Activated B cell treated with CpG ODN at 0.5 μM for 24 hours (primary cell): ENCODE results near the gene HABP4. TPM values are rescaled to one million over a fixed set of nuclear protein-coding genes. Genes with fewer than 3 reads are reported as not detected.

Experiments used
- ATAC-seq: fragments of 200-7000 bp; cut with Tn5 transposase; one replicate; pipeline ENCODE4 v1.10.0; 2021; ENCODE audit warnings: low read depth, mild to moderate bottlenecking, moderate library complexity
- CTCF ChIA-PET: fragments of 350-600 bp; sonication (Branson Sonifier 250); formaldehyde crosslinking; loops from one replicate; lab custom pipeline; 2021; ENCODE audit warnings: antibody characterized with exemption; lab: Charles Lee
- POLR2A ChIA-PET: fragments of 350-600 bp; sonication (Branson Sonifier 250); formaldehyde crosslinking; loops from one replicate; lab custom pipeline; 2021; ENCODE audit warnings: antibody characterized with exemption; lab: Charles Lee
- DNase-seq: peaks from one replicate; pipeline ENCODE4 v3.0.0; 2022
- H3K27ac Mint-ChIP-seq: one replicate; pipeline ENCODE4 v1.8.0; 2020; ENCODE audit warnings: mixed read lengths
- H3K27me3 Mint-ChIP-seq: one replicate; pipeline ENCODE4 v1.8.0; 2021; ENCODE audit warnings: mixed read lengths
- H3K36me3 Mint-ChIP-seq: one replicate; pipeline ENCODE4 v1.8.0; 2021; ENCODE audit warnings: low read depth, mixed read lengths
- H3K4me1 Mint-ChIP-seq: one replicate; pipeline ENCODE4 v1.8.0; 2021; ENCODE audit warnings: mixed read lengths
- H3K4me3 Mint-ChIP-seq: one replicate; pipeline ENCODE4 v1.8.0; 2020; ENCODE audit warnings: mild to moderate bottlenecking, mixed read lengths
- H3K9me3 Mint-ChIP-seq: one replicate; pipeline ENCODE4 v1.8.0; 2020; ENCODE audit warnings: mixed read lengths
- intact Hi-C: fragments of 100-400 bp; cut with micrococcal nuclease; formaldehyde crosslinking; loops from one replicate; pipeline ENCODE4 v1.15.1; 2024
- total RNA-seq: library from RNA; stranded (reverse); gene quantifications from 2 replicates; pipeline ENCODE4 v1.2.3, GENCODE V29; 2022
- TF ChIP-seq, protein P1 (sequence below): fragments of 200-600 bp; IDR thresholded peaks from one replicate; pipeline ENCODE4 v1.8.0; 2022; ENCODE audit warnings: antibody characterized with exemption, mild to moderate bottlenecking

The HABP4 gene
- total RNA-seq, 1 donor from 2014 or later = 8.1 TPM

- ATAC-seq (no peak), DNase-seq (no peak)
- Mint-ChIP-seq H3K36me3 (peaks cover 7% of the 10 kb centered on the region), H3K9me3 (no peaks in the 10 kb centered on the region), H3K4me1 (no peaks in the 10 kb centered on the region), H3K4me3 (no peak overlapping the region), H3K27ac (no peak overlapping the region), H3K27me3 (no peaks in the 10 kb centered on the region)
- TF ChIP-seq, protein P1, sequence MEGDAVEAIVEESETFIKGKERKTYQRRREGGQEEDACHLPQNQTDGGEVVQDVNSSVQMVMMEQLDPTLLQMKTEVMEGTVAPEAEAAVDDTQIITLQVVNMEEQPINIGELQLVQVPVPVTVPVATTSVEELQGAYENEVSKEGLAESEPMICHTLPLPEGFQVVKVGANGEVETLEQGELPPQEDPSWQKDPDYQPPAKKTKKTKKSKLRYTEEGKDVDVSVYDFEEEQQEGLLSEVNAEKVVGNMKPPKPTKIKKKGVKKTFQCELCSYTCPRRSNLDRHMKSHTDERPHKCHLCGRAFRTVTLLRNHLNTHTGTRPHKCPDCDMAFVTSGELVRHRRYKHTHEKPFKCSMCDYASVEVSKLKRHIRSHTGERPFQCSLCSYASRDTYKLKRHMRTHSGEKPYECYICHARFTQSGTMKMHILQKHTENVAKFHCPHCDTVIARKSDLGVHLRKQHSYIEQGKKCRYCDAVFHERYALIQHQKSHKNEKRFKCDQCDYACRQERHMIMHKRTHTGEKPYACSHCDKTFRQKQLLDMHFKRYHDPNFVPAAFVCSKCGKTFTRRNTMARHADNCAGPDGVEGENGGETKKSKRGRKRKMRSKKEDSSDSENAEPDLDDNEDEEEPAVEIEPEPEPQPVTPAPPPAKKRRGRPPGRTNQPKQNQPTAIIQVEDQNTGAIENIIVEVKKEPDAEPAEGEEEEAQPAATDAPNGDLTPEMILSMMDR = no peak
- CTCF ChIA-PET = no interaction called here
- intact Hi-C loops = no loop called here
- POLR2A ChIA-PET = no interaction called here
Observed at GRCh38 chr9:96515621-96516470, 65.9 kb downstream of the HABP4 start.

DNA sequence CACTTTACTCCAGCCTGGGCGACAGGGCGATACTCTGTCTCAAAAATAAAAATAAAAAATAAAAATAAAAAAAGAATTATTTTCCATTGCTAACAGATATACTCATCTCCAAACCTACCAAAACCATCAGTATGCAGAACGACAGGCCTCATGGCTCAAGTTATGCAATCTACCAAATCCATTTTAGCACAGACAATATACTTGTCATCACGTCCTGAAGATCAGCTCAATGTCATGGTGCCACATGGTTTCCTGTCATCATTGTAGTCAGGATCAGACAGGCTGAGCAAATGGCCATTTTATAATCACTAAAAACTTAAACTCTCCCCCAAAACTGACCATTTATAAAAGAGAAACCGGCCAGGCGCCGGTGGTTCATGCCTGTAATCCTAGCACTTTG lies 69.1 kb downstream of the HABP4 start:
- H3K9me3 Mint-ChIP-seq = no peaks in the 10 kb centered on the region
- no peaks in the 10 kb centered on the region for H3K27me3 Mint-ChIP-seq
- intact Hi-C loops = no loop called here
- no peak overlapping the region for H3K27ac Mint-ChIP-seq
- H3K36me3 Mint-ChIP-seq = peaks cover 17% of the 10 kb centered on the region
- H3K4me3 Mint-ChIP-seq = no peak overlapping the region
- ATAC-seq = no peak
- DNase-seq = no peak
- TF ChIP-seq, protein P1 = no peak
- ChIA-PET POLR2A (no interaction called here), CTCF (interaction anchor here (0.6 kb wide), 1 partner anchor 57 kb away, joined by 3 read pairs; no protein-coding TSS in a partner anchor)
- no peaks in the 10 kb centered on the region for H3K4me1 Mint-ChIP-seq

GRCh38 chr9:96519787-96520186 lies 69.8 kb downstream of the HABP4 start:
- no peak overlapping the region for H3K27ac Mint-ChIP-seq
- ChIA-PET POLR2A (no interaction called here), CTCF (no interaction called here)
- no peak overlapping the region for H3K4me3 Mint-ChIP-seq
- intact Hi-C loops = no loop called here
- H3K4me1 Mint-ChIP-seq = no peaks in the 10 kb centered on the region
- no peaks in the 10 kb centered on the region for H3K9me3 Mint-ChIP-seq
- TF ChIP-seq, protein P1 = no peak
- no peaks in the 10 kb centered on the region for H3K27me3 Mint-ChIP-seq
- peaks cover 16% of the 10 kb centered on the region for H3K36me3 Mint-ChIP-seq
- ATAC-seq = no peak
- no peak for DNase-seq

- Mint-ChIP-seq H3K4me1 (no peaks in the 10 kb centered on the region), H3K27me3 (no peaks in the 10 kb centered on the region), H3K27ac (no peak overlapping the region), H3K36me3 (peaks cover 21% of the 10 kb centered on the region), H3K4me3 (no peak overlapping the region), H3K9me3 (no peaks in the 10 kb centered on the region)
- ATAC-seq (no peak), DNase-seq (no peak)
- intact Hi-C loops = no loop called here
- ChIA-PET CTCF (no interaction called here), POLR2A (no interaction called here)
- TF ChIP-seq, protein P1 = no peak
Observed at GRCh38 chr9:96522366-96522765, 72.4 kb downstream of the HABP4 start.

- TF ChIP-seq, protein P1 = no peak
- intact Hi-C loops = no loop called here
- DNase-seq (no peak), ATAC-seq (no peak)
- Mint-ChIP-seq H3K9me3 (peaks cover 3% of the 10 kb centered on the region), H3K4me3 (no peak overlapping the region), H3K36me3 (peaks cover 23% of the 10 kb centered on the region), H3K4me1 (no peaks in the 10 kb centered on the region), H3K27ac (no peak overlapping the region), H3K27me3 (no peaks in the 10 kb centered on the region)
- ChIA-PET POLR2A (no interaction called here), CTCF (no interaction called here)
Observed at GRCh38 chr9:96523374-96523773, 73.4 kb downstream of the HABP4 start.
